Activated T-cell treated with anti-CD3 and anti-CD28 coated beads, Interleukin-2, amount 50 U/mL, for 24 hours (primary cell): ENCODE results near the gene SHISA7.
A peak's percentile ranks its signal among the peaks of the same experiment; 100 is the strongest.

ENCODE experiments used
- DNase-seq: peaks from one replicate; pipeline ENCODE4 v3.0.0-alpha.2; 2020
- H3K27ac Mint-ChIP-seq: 2 replicates; pipeline ENCODE4 v1.8.0; 2020; ENCODE audit warnings: mild to moderate bottlenecking, mixed read lengths
- H3K27me3 Mint-ChIP-seq: 2 replicates; pipeline ENCODE4 v1.8.0; 2020; ENCODE audit warnings: mixed read lengths
- H3K36me3 Mint-ChIP-seq: 2 replicates; pipeline ENCODE4 v1.8.0; 2020; ENCODE audit warnings: low read depth, mixed read lengths
- H3K4me1 Mint-ChIP-seq: 2 replicates; pipeline ENCODE4 v1.8.0; 2020; ENCODE audit warnings: low read depth, mixed read lengths
- H3K4me3 Mint-ChIP-seq: 2 replicates; pipeline ENCODE4 v1.8.0; 2020; ENCODE audit warnings: mild to moderate bottlenecking, moderate library complexity, mixed read lengths
- H3K9me3 Mint-ChIP-seq: 2 replicates; pipeline ENCODE4 v1.8.0; 2020; ENCODE audit warnings: mixed read lengths

Gene SHISA7

DNA sequence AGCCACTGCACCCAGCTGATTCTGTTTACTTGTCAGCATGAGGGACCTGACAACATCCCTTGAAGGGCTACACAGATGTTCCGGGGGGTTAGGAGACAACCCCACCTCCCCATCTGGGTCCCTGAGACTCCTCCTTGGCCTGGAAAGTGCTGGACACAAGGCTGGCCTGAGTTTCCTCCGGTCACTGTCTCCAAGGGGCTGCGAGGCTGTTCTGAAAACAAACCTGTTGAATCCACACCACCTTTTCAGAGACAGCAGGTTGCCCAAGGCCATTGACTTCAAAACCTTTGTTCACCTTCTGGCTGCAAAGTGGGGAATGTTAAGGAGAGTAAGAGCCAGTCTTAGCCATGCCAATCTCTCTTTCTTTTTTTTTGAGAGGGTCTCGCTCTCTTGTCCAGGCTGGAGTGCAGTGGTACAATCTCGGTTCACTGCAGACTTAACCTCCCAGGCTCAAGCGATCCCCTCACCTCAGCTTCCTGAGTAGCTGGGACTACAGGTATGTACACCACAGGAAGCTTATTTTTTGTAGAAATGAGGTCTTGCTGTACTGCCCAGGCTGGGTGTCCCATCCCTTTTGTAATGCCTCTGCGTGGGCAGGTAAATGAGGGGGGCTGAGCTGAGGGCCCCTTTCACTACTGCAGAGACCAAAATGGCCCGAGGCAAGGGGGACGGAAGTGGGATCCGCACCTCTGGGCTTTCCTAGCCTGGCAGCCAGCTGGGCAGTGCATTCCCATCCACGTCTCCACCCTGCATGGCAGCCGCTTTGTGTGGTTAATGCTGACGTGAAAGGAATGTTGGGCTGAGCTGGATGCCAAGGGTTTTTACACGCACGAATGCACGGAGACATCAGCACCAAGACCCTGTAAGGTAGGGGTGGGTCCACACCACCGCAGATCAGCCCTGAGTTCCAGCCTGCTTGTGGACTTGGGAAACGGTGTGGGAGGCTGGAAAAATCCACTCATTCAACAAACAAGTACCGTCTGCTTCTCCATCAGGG lies 31.5 kb upstream of the SHISA7 start:
- H3K4me1 Mint-ChIP-seq = peaks cover 30% of the 10 kb centered on the region
- no peak overlapping the region for H3K4me3 Mint-ChIP-seq
- H3K27me3 Mint-ChIP-seq = no peaks in the 10 kb centered on the region
- peaks cover 6% of the 10 kb centered on the region for H3K36me3 Mint-ChIP-seq
- H3K9me3 Mint-ChIP-seq = no peaks in the 10 kb centered on the region
- H3K27ac Mint-ChIP-seq = no peak overlapping the region
- no peak for DNase-seq

GRCh38 chr19:55473225-55474012 lies 30.3 kb upstream of the SHISA7 start:
- no peaks in the 10 kb centered on the region for H3K9me3 Mint-ChIP-seq
- DNase-seq = no peak
- H3K4me3 Mint-ChIP-seq = no peak overlapping the region
- H3K27ac Mint-ChIP-seq = no peak overlapping the region
- no peaks in the 10 kb centered on the region for H3K27me3 Mint-ChIP-seq
- peaks cover 19% of the 10 kb centered on the region for H3K4me1 Mint-ChIP-seq
- peaks cover 6% of the 10 kb centered on the region for H3K36me3 Mint-ChIP-seq

DNA sequence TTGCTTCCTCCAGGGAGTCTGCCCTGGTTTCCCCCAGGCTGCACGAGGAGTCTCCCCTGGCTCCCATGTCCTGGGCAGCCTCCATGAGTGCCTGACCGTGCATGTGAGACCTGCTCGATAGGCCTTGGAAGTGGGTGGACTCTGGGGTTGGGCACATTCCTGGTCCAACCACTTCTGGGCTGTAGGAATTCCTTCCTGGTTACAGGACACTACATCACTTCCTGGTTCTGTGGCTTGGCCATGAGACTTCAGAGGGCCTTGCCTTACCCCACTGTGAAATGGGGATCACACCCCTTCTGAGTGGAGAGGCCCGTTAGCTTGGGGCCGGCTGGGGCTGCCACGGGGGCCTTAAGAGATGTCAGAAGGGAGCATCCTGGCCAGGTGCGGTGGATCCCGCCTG lies 29.4 kb upstream of the SHISA7 start:
- no peak overlapping the region for H3K27ac Mint-ChIP-seq
- peaks cover 6% of the 10 kb centered on the region for H3K36me3 Mint-ChIP-seq
- DNase-seq = no peak
- no peaks in the 10 kb centered on the region for H3K27me3 Mint-ChIP-seq
- H3K9me3 Mint-ChIP-seq = no peaks in the 10 kb centered on the region
- H3K4me3 Mint-ChIP-seq = no peak overlapping the region
- peaks cover 14% of the 10 kb centered on the region for H3K4me1 Mint-ChIP-seq

DNA sequence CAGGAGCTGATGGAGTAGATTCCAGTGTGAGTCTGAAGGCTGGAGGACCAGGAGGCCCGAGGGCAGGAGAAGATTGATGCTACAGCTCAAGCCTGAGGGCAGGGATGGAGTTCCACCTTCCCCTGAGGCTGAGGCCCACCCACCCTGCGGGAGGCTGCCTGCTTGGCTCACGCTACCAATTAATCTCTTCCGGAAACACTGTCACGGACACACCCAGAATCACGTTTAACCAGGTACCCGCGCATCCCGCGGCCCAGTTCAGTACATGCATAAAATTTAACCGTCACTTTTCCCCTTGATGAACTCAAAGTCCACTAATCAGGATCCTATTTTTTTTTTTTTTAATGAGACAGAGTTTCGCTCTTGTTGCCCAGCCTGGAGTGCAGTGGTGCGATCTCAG lies 28.2 kb upstream of the SHISA7 start:
- H3K27me3 Mint-ChIP-seq = no peaks in the 10 kb centered on the region
- DNase-seq = no peak
- no peaks in the 10 kb centered on the region for H3K9me3 Mint-ChIP-seq
- H3K36me3 Mint-ChIP-seq = peaks cover 3% of the 10 kb centered on the region
- no peak overlapping the region for H3K4me3 Mint-ChIP-seq
- no peak overlapping the region for H3K27ac Mint-ChIP-seq
- peaks cover 9% of the 10 kb centered on the region for H3K4me1 Mint-ChIP-seq

GRCh38 chr19:55468054-55468393 lies 24.9 kb upstream of the SHISA7 start:
- peaks cover 2% of the 10 kb centered on the region for H3K4me1 Mint-ChIP-seq
- no peaks in the 10 kb centered on the region for H3K9me3 Mint-ChIP-seq
- H3K4me3 Mint-ChIP-seq = no peak overlapping the region
- no peaks in the 10 kb centered on the region for H3K36me3 Mint-ChIP-seq
- DNase-seq = no peak
- no peaks in the 10 kb centered on the region for H3K27me3 Mint-ChIP-seq
- no peak overlapping the region for H3K27ac Mint-ChIP-seq

DNA sequence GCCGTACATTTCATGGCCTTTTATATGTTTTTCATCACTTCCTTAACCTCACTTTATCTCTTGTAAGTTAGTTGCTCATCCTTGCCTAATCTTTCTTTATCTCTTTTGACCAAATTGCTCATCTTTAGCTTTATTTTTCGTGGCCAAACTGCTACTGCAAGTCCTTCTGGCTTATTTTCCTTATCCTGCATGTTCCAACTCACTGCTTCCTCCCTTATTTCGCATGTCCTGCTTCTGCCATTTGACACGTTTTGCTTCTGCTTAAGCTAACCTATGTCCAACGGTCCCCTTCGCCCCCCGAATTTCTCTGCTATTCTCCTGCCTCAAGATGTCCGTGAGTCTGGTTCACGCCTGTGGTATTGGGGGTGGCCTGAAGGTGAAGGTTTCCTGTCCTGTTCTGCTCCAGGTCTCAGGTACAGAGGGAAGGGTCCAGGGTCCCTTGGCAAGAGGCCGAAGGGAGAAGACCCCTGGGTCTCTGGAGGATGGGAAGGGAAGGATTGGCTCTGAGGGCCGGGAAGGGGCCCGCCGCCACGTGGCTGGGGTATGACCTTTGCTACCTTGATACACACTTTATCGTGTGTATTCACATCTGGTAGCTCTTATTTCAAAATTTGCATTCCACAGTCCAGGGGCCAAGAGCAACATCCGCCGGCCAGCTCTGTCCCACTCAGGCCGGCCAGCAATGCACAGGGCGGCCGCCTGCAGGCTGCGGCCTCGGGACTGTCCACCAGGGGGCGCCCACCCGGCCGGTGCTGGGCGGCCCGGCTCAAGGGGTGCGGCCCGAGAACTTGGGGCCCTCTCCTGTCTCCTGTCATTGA lies 24.3 kb upstream of the SHISA7 start:
- no peaks in the 10 kb centered on the region for H3K9me3 Mint-ChIP-seq
- no peaks in the 10 kb centered on the region for H3K27me3 Mint-ChIP-seq
- no peak overlapping the region for H3K4me3 Mint-ChIP-seq
- H3K4me1 Mint-ChIP-seq = peaks cover 3% of the 10 kb centered on the region
- no peak overlapping the region for H3K27ac Mint-ChIP-seq
- no peaks in the 10 kb centered on the region for H3K36me3 Mint-ChIP-seq
- DNase-seq = peak; percentile 83

GRCh38 chr19:55466241-55466614 lies 23.1 kb upstream of the SHISA7 start:
- Mint-ChIP-seq H3K4me1 (peaks cover 12% of the 10 kb centered on the region), H3K4me3 (no peak overlapping the region), H3K27me3 (no peaks in the 10 kb centered on the region), H3K9me3 (no peaks in the 10 kb centered on the region), H3K36me3 (no peaks in the 10 kb centered on the region), H3K27ac (no peak overlapping the region)
- no peak for DNase-seq

GRCh38 chr19:55465460-55466240 lies 22.6 kb upstream of the SHISA7 start:
- Mint-ChIP-seq H3K4me1 (peaks cover 16% of the 10 kb centered on the region), H3K27ac (no peak overlapping the region), H3K27me3 (no peaks in the 10 kb centered on the region), H3K9me3 (no peaks in the 10 kb centered on the region), H3K4me3 (no peak overlapping the region), H3K36me3 (no peaks in the 10 kb centered on the region)
- no peak for DNase-seq

DNA sequence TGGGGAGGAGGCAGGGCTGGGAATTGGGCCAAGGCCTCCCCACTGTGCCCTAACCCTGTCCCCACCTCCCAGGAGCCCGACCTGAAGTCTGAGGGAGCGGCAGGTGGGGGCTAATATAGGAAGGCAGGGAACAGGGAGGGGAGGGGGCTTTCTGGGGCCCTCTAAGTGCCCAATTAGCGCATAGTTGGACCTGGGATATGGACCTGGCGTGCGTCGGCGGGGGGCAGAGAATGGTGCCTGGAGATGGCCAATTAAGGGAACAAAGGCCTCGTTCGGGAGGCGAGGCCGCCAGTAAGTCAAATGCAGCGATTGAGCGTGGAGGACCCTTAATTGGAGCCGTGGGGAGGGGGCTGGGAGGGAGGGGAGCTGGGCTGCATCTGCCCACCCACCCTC lies 21.6 kb upstream of the SHISA7 start, which contains the start of gene C19orf85:
TSS of gene C19orf85 (minus strand) at position 90 of the 393 bp plus-strand sequence. CDS start 197 bp downstream, outside the sequence.
- no peak within 1 kb of the TSS for H3K4me3 Mint-ChIP-seq
- H3K27ac Mint-ChIP-seq = no peak within 1 kb of the TSS
- H3K4me1 Mint-ChIP-seq = peaks cover 24% of the 10 kb centered on the region
- no peaks in the 10 kb centered on the region for H3K36me3 Mint-ChIP-seq
- no peaks in the 10 kb centered on the region for H3K27me3 Mint-ChIP-seq
- H3K9me3 Mint-ChIP-seq = no peaks in the 10 kb centered on the region
- no peak for DNase-seq

- no peaks in the 10 kb centered on the region for H3K36me3 Mint-ChIP-seq
- H3K4me1 Mint-ChIP-seq = peaks cover 24% of the 10 kb centered on the region
- no peaks in the 10 kb centered on the region for H3K9me3 Mint-ChIP-seq
These were observed 21.1 kb upstream of the SHISA7 start for GRCh38 chr19:55464039-55464661.

DNA sequence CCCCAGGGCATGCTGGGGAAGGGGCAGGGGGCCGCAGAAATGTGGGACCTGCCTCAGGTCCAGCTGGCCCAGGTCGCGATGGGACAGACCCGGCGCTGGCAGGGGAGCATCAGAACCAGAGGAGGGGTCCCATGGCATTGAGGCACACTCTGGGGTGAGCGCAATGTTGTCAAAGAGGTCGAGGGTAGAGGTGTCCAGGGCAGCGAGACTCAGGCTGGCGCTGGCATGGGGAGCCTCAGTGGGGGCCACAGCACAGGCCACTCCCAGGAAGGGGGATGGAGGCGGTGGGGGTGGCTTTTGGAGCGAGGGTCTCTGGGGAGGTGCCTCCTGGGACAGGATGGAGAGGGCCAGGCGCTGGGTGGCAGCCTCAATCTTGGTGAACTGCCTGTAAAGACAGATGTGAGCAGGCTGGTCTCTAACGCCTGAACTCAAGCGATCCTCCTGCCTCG lies 20.5 kb upstream of the SHISA7 start:
- no peaks in the 10 kb centered on the region for H3K9me3 Mint-ChIP-seq
- H3K27me3 Mint-ChIP-seq = no peaks in the 10 kb centered on the region
- H3K4me1 Mint-ChIP-seq = peaks cover 24% of the 10 kb centered on the region
- no peak for DNase-seq
- H3K27ac Mint-ChIP-seq = no peak overlapping the region
- no peak overlapping the region for H3K4me3 Mint-ChIP-seq
- no peaks in the 10 kb centered on the region for H3K36me3 Mint-ChIP-seq

More at GRCh38 chr19:55464039-55464661, 21.1 kb upstream of the SHISA7 start:
- H3K27me3 Mint-ChIP-seq = no peaks in the 10 kb centered on the region
- no peak overlapping the region for H3K4me3 Mint-ChIP-seq
- no peak overlapping the region for H3K27ac Mint-ChIP-seq
- no peak for DNase-seq

- no peaks in the 10 kb centered on the region for H3K36me3 Mint-ChIP-seq
- no peak overlapping the region for H3K27ac Mint-ChIP-seq
- H3K27me3 Mint-ChIP-seq = no peaks in the 10 kb centered on the region
- peaks cover 22% of the 10 kb centered on the region for H3K4me1 Mint-ChIP-seq
- H3K9me3 Mint-ChIP-seq = no peaks in the 10 kb centered on the region
- DNase-seq = no peak
- peak overlapping the region; percentile 83 for H3K4me3 Mint-ChIP-seq
These were observed 19.6 kb upstream of the SHISA7 start for GRCh38 chr19:55462722-55463121.

DNA sequence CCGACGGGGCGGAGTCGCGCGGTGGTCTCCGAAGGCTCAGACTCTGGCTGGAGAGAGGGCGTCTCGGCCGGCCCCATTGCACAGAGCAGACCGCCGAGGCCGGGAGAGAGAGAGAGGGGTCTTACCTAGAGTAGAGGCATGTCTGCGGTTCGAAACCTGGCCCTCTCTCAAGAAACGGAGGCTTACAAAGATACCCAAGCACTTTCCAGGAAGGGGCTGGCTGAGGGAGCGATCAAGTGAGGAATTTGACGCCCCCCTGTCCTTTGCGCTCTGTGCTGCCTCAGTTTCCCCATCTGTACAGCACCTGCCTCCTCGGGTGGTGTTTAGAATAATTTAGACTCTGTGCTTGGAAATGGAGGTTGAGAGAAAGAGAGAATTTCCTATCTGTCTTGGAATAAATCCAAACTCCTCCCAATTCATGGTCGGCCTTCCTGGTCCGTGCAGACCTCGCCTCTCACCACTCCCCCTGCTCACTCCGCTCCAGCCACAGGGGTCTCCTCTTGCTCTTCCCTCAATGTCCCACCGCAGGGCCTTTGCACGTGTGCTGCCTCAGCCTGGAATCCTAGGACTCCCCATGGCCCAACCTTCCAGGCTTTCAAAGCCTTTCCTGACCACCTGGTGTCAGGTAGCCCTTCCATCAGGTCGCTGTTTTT lies 19.0 kb upstream of the SHISA7 start:
- Mint-ChIP-seq H3K4me1 (peaks cover 22% of the 10 kb centered on the region), H3K36me3 (no peaks in the 10 kb centered on the region), H3K4me3 (peak overlapping the region; percentile 83), H3K9me3 (no peaks in the 10 kb centered on the region), H3K27ac (peak overlapping the region; percentile 92), H3K27me3 (no peaks in the 10 kb centered on the region)
- DNase-seq = no peak
